Measurements from ENCODE around the gene STX2. TPM values are rescaled to one million over a fixed set of nuclear protein-coding genes. Genes with fewer than 3 reads are reported as not detected.
"Not testable (repeated sequence)": the region's sequence is repeated elsewhere in the genome, so short reads cannot be mapped to it uniquely, and the experiment has no call there.

STX2 gene
- total RNA-seq, 1 donor, result 43.8 TPM

DNA sequence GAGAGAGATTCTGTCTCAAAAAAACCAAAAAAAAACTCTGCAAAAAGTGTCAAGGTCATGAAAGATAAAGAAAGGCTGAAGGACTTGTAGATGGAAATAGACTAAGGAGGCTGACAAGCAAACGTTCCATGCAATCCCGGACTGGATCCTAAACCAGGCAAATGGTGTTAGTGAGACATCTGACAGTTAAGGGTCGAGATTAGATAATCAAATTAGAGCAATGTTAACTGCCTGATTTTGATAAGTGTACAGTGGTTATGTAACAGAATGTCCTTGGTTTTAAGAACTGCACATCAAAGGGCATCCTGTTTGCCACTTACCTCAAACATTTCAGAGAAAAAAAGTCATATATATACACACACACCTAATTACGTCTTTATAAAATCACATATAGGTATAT is 29.4 kb upstream of the STX2 start:
- TF ChIP-seq, protein P1, sequence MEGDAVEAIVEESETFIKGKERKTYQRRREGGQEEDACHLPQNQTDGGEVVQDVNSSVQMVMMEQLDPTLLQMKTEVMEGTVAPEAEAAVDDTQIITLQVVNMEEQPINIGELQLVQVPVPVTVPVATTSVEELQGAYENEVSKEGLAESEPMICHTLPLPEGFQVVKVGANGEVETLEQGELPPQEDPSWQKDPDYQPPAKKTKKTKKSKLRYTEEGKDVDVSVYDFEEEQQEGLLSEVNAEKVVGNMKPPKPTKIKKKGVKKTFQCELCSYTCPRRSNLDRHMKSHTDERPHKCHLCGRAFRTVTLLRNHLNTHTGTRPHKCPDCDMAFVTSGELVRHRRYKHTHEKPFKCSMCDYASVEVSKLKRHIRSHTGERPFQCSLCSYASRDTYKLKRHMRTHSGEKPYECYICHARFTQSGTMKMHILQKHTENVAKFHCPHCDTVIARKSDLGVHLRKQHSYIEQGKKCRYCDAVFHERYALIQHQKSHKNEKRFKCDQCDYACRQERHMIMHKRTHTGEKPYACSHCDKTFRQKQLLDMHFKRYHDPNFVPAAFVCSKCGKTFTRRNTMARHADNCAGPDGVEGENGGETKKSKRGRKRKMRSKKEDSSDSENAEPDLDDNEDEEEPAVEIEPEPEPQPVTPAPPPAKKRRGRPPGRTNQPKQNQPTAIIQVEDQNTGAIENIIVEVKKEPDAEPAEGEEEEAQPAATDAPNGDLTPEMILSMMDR (IDR thresholded peaks at IDR 0.05; ENCODE audit: extremely low read depth, low read depth, low read length), result no peak
- Histone ChIP-seq H4K20me1 (ENCODE audit: insufficient read depth, low read length) (peaks cover 8% of the 10 kb centered on the region), H3K36me3 (ENCODE audit: insufficient read depth, low read length) (peaks cover 8% of the 10 kb centered on the region), H3K9me3 (ENCODE audit: low read depth, low read length) (no peaks in the 10 kb centered on the region), H2AFZ (ENCODE audit: low read length) (no peak overlapping the region), H3K27ac (ENCODE audit: low read depth, low read length) (no peak overlapping the region), H3K27me3 (ENCODE audit: insufficient read depth, low read length) (no peaks in the 10 kb centered on the region), H3K4me1 (ENCODE audit: insufficient read depth, low read length) (peaks cover 16% of the 10 kb centered on the region), H3K79me2 (ENCODE audit: insufficient read depth, low read length) (peaks cover 14% of the 10 kb centered on the region), H3K4me2 (ENCODE audit: insufficient read depth, low read length) (no peak overlapping the region), H3K4me3 (ENCODE audit: insufficient read depth, low read length) (no peak overlapping the region)
- DNase-seq (ENCODE audit: insufficient read length, low spot score, missing footprints), result no peak

- TF ChIP-seq, protein P1 (IDR thresholded peaks at IDR 0.05; ENCODE audit: extremely low read depth, low read depth, low read length), result no peak
These were observed 24.2 kb upstream of the STX2 start for GRCh38 chr12:130863298-130863697.

GRCh38 chr12:130862771-130863170 is 23.7 kb upstream of the STX2 start:
- not testable (repeated sequence) for H2AFZ ChIP-seq (ENCODE audit: low read length); DNase-seq (ENCODE audit: insufficient read length, low spot score, missing footprints); H3K27me3 ChIP-seq (ENCODE audit: insufficient read depth, low read length); H3K4me1 ChIP-seq (ENCODE audit: insufficient read depth, low read length); H3K4me2 ChIP-seq (ENCODE audit: insufficient read depth, low read length); H3K36me3 ChIP-seq (ENCODE audit: insufficient read depth, low read length); H4K20me1 ChIP-seq (ENCODE audit: insufficient read depth, low read length); H3K9me3 ChIP-seq (ENCODE audit: low read depth, low read length); H3K79me2 ChIP-seq (ENCODE audit: insufficient read depth, low read length); H3K4me3 ChIP-seq (ENCODE audit: insufficient read depth, low read length); H3K27ac ChIP-seq (ENCODE audit: low read depth, low read length)

More at GRCh38 chr12:130863298-130863697, 24.2 kb upstream of the STX2 start:
- Histone ChIP-seq H3K9me3 (ENCODE audit: low read depth, low read length) (no peaks in the 10 kb centered on the region), H3K4me1 (ENCODE audit: insufficient read depth, low read length) (no peaks in the 10 kb centered on the region), H3K27me3 (ENCODE audit: insufficient read depth, low read length) (no peaks in the 10 kb centered on the region), H3K4me3 (ENCODE audit: insufficient read depth, low read length) (no peak overlapping the region), H3K79me2 (ENCODE audit: insufficient read depth, low read length) (no peaks in the 10 kb centered on the region), H3K4me2 (ENCODE audit: insufficient read depth, low read length) (no peak overlapping the region), H4K20me1 (ENCODE audit: insufficient read depth, low read length) (no peaks in the 10 kb centered on the region), H2AFZ (ENCODE audit: low read length) (no peak overlapping the region), H3K36me3 (ENCODE audit: insufficient read depth, low read length) (no peaks in the 10 kb centered on the region), H3K27ac (ENCODE audit: low read depth, low read length) (no peak overlapping the region)
- no peak for DNase-seq (ENCODE audit: insufficient read length, low spot score, missing footprints)

DNA sequence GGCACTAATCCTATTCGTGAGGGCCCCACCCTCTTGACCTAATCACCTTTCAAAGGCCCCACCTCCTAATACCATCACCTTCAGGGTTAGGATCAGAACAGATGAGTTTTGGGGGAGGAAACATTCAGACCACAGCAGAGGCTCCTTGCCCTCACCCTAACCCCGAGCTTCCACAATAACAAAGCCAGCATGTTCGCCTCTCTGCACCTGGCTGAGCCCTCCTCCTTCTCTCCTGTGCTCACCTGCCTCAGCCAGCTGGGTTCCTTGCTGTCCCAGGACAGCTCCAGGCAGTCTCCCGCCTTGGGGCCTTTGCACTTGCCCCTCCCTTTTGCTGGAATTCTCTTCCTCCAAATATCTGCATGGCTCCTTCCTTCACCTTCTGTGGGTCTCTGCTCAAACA is 23.1 kb upstream of the STX2 start:
- no peak for DNase-seq (ENCODE audit: insufficient read length, low spot score, missing footprints)
- no peaks in the 10 kb centered on the region for H4K20me1 ChIP-seq (ENCODE audit: insufficient read depth, low read length)
- H3K4me3 ChIP-seq (ENCODE audit: insufficient read depth, low read length), result no peak overlapping the region
- H3K36me3 ChIP-seq (ENCODE audit: insufficient read depth, low read length), result no peaks in the 10 kb centered on the region
- no peaks in the 10 kb centered on the region for H3K27me3 ChIP-seq (ENCODE audit: insufficient read depth, low read length)
- no peak overlapping the region for H3K27ac ChIP-seq (ENCODE audit: low read depth, low read length)
- no peaks in the 10 kb centered on the region for H3K79me2 ChIP-seq (ENCODE audit: insufficient read depth, low read length)
- TF ChIP-seq, protein P1 (IDR thresholded peaks at IDR 0.05; ENCODE audit: extremely low read depth, low read depth, low read length), result no peak
- H3K4me1 ChIP-seq (ENCODE audit: insufficient read depth, low read length), result no peaks in the 10 kb centered on the region
- no peak overlapping the region for H3K4me2 ChIP-seq (ENCODE audit: insufficient read depth, low read length)
- no peak overlapping the region for H2AFZ ChIP-seq (ENCODE audit: low read length)
- H3K9me3 ChIP-seq (ENCODE audit: low read depth, low read length), result no peaks in the 10 kb centered on the region

All from osteoblast (primary cell).